ENCODE measurements around the gene PTPN1.

- TF ChIP-seq CTCF (IDR thresholded peaks at IDR 0.05; ENCODE audit: low read depth, low read length, poor library complexity, severe bottlenecking): no peak
- TF ChIP-seq EZH2phosphoT487 (IDR thresholded peaks at IDR 0.05; ENCODE audit: borderline replicate concordance, low read length): no peak
Observed at GRCh38 chr20:50589548-50590347, 79.6 kb downstream of the PTPN1 start.

All from DOHH2 (cell line).